Hepatocyte (in vitro differentiated cells): ENCODE results near the gene HIVEP1.

Experiments
- CTCF ChIP-seq: fragments of 200-600 bp; sonication (generic); IDR thresholded peaks from 2 replicates; pipeline ENCODE4 v1.5.1; 2016; ENCODE audit warnings: antibody characterized with exemption, mild to moderate bottlenecking; ENCODE audit not compliant: poor library complexity
- EZH2 ChIP-seq: fragments of 200-600 bp; sonication (generic); IDR thresholded peaks from 2 replicates; pipeline ENCODE4 v1.6.1; 2016; ENCODE audit warnings: antibody characterized with exemption, mild to moderate bottlenecking, borderline replicate concordance

DNA sequence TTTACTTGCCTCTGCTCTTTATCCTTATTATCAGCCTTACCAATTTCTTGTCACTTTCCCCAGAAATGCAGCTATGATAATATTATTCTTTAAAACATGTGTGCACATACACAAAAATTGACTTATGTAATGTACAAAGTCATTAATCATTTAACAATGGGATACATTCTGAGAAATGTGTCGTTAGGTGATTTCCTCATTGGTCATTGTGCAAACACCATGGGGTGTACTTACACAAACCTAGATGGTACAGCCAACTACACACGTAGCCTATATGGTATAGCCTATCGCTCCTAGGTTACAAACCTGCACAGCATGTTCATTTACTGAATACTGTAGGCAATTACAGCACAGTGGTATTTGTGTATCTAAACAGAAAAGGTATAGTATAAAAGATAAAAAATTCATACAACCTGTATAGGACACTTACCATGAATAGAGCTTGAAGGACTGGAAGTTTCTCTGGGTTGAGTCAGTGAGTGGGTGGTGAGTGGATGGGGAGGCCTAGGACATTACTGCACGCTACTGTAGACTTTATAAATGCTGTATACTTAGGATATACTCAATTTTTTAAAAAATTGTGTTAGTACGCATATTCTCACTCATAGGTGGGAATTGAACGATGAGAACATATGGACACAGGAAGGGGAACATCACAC, 56.9 kb downstream of the HIVEP1 start:
- no peak for TF ChIP-seq CTCF
- no peak for TF ChIP-seq EZH2
